Mammary epithelial cell (primary cell): ENCODE measurements around the gene RHPN2.

Source experiments
- EZH2 ChIP-seq: IDR thresholded peaks from 2 replicates; pipeline ENCODE4 v1.6.1; 2012; ENCODE audit warnings: low read length, inconsistent platforms, borderline replicate concordance
- TF ChIP-seq, protein P1 (sequence below), 2 donors: IDR thresholded peaks in 1 of 2; conservative IDR thresholded peaks in 1 of 2; 2 replicates each; pipeline ENCODE4 v1.5.1; 2011 to 2012; ENCODE audit warnings: inconsistent platforms in 2 of 2, low read length in 2 of 2, mild to moderate bottlenecking in 2 of 2, control low read depth in 1 of 2, low read depth in 1 of 2; ENCODE audit not compliant: insufficient read depth in 1 of 2; ENCODE audit errors: extremely low read depth in 1 of 2

DNA sequence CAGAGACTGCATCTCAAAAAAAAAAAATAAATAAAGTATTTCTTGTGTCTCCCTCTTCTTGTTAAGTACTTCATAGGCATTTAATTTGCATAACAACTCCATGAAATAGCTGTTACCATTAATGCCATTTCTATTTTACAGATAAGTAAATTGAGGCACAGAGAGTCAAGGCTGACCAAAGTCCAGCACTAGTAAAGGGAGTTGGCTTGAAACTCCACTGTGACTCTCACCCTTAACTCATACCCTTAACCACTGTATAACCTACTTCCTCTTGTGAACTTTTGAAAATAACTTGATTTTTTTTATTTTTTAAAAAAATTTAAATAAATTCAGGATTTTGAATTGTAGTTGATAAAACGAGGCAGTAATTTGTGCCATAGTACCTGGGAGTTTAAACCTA is 22.3 kb upstream of the RHPN2 start:
- TF ChIP-seq, protein P1, sequence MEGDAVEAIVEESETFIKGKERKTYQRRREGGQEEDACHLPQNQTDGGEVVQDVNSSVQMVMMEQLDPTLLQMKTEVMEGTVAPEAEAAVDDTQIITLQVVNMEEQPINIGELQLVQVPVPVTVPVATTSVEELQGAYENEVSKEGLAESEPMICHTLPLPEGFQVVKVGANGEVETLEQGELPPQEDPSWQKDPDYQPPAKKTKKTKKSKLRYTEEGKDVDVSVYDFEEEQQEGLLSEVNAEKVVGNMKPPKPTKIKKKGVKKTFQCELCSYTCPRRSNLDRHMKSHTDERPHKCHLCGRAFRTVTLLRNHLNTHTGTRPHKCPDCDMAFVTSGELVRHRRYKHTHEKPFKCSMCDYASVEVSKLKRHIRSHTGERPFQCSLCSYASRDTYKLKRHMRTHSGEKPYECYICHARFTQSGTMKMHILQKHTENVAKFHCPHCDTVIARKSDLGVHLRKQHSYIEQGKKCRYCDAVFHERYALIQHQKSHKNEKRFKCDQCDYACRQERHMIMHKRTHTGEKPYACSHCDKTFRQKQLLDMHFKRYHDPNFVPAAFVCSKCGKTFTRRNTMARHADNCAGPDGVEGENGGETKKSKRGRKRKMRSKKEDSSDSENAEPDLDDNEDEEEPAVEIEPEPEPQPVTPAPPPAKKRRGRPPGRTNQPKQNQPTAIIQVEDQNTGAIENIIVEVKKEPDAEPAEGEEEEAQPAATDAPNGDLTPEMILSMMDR (conservative IDR thresholded peaks at IDR 0.05 in 1 of 2, IDR thresholded peaks at IDR 0.05 in 1 of 2; ENCODE audit: extremely low read depth in 1 of 2, insufficient read depth in 1 of 2, low read depth in 1 of 2, low read length in 2 of 2) = no peak
- TF ChIP-seq EZH2 = no peak
